ENCODE measurements around the gene IRF5.

DNA sequence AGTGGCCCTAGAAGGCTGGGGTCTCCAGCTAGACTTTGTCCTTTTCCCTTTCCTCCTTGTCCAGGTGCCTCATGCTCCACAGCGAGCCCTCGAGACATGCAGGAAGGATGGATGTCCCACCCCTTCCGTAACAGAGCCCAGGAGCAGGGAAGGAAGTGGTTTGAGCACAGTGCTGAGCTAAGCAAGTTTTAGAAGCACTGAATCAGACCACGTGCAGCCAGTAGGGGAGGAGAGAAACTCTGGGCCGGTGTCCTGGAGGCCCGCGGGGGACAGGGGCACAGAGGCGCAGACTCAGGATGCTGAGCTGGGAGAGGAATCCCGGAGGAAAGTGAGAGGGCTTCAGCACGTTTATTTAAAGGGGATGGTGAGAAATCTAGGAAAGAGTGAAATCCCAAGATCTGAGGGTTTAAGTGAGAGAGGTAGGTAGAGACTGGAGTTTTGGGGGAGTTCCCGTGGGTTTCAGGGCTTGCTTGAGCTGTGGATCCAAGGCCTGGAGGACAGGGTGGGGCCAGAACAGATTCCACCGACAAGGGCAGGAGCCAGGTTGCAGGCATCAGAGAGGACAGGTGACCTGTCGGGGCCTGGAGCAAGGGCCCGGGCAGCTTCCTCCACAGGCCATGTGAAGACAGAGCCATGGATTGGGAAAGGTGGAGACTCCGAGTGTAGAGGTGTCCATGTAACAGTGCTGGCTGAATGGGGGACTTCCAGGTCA is 4.4 kb upstream of the IRF5 start:
- TF ChIP-seq, protein P1, sequence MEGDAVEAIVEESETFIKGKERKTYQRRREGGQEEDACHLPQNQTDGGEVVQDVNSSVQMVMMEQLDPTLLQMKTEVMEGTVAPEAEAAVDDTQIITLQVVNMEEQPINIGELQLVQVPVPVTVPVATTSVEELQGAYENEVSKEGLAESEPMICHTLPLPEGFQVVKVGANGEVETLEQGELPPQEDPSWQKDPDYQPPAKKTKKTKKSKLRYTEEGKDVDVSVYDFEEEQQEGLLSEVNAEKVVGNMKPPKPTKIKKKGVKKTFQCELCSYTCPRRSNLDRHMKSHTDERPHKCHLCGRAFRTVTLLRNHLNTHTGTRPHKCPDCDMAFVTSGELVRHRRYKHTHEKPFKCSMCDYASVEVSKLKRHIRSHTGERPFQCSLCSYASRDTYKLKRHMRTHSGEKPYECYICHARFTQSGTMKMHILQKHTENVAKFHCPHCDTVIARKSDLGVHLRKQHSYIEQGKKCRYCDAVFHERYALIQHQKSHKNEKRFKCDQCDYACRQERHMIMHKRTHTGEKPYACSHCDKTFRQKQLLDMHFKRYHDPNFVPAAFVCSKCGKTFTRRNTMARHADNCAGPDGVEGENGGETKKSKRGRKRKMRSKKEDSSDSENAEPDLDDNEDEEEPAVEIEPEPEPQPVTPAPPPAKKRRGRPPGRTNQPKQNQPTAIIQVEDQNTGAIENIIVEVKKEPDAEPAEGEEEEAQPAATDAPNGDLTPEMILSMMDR (IDR thresholded peaks at IDR 0.05; ENCODE audit: insufficient read depth, low read depth, low read length) = no peak
- no peak for TF ChIP-seq EZH2 (IDR thresholded peaks at IDR 0.05; ENCODE audit: insufficient read depth, low read length)
